H9 (cell line): ENCODE measurements around the gene AKR7A3. TPM values are rescaled to one million over a fixed set of nuclear protein-coding genes. Genes with fewer than 3 reads are reported as not detected.

Source experiments
- DNase-seq: peaks from one replicate; pipeline ENCODE4 v3.0.0-alpha.2; 2017
- H2AFZ ChIP-seq: one replicate; pipeline ENCODE4 v1.6.1; 2013; ENCODE audit warnings: mild to moderate bottlenecking, low read length, control low read depth, moderate library complexity
- H2AK5ac ChIP-seq: 2 replicates; pipeline ENCODE4 v1.6.1; 2013; ENCODE audit warnings: low read length, control low read depth, mixed read lengths; ENCODE audit not compliant: insufficient read length
- H2BK120ac ChIP-seq: one replicate; pipeline ENCODE4 v1.6.1; 2013; ENCODE audit warnings: low read depth, mild to moderate bottlenecking, low read length, control low read depth, inconsistent platforms; ENCODE audit not compliant: poor library complexity, severe bottlenecking
- H2BK12ac ChIP-seq: 2 replicates; pipeline ENCODE4 v1.6.1; 2013; ENCODE audit warnings: low read length, control low read depth, mixed read lengths, low read depth; ENCODE audit not compliant: insufficient read length
- H2BK15ac ChIP-seq: 2 replicates; pipeline ENCODE4 v1.6.1; 2013; ENCODE audit warnings: low read depth, low read length, control low read depth
- H2BK20ac ChIP-seq: one replicate; pipeline ENCODE4 v1.6.1; 2013; ENCODE audit warnings: low read depth, mild to moderate bottlenecking, low read length, control low read depth, inconsistent platforms; ENCODE audit not compliant: poor library complexity, severe bottlenecking
- H2BK5ac ChIP-seq: 2 replicates; pipeline ENCODE4 v1.6.1; 2013; ENCODE audit warnings: low read length, control low read depth, mixed read lengths; ENCODE audit not compliant: insufficient read length
- H3K14ac ChIP-seq: 2 replicates; pipeline ENCODE4 v1.6.1; 2013; ENCODE audit warnings: low read length, control low read depth; ENCODE audit not compliant: insufficient read depth
- H3K18ac ChIP-seq: 2 replicates; pipeline ENCODE4 v1.6.1; 2013; ENCODE audit warnings: low read depth, mild to moderate bottlenecking, mixed read lengths, low read length, control low read depth; ENCODE audit not compliant: insufficient read length
- H3K23ac ChIP-seq: 2 replicates; pipeline ENCODE4 v1.6.1; 2013; ENCODE audit warnings: low read length, control low read depth, mixed read lengths, low read depth; ENCODE audit not compliant: insufficient read length
- H3K23me2 ChIP-seq: 2 replicates; pipeline ENCODE4 v1.6.1; 2013; ENCODE audit warnings: low read depth, mild to moderate bottlenecking, mixed read lengths, low read length, control low read depth; ENCODE audit not compliant: insufficient read length, poor library complexity, severe bottlenecking
- H3K27ac ChIP-seq: 2 replicates; pipeline ENCODE4 v1.5.1; 2013; ENCODE audit warnings: low read length, control low read depth, mixed read lengths, low read depth; ENCODE audit not compliant: insufficient read length
- H3K27me3 ChIP-seq: 2 replicates; pipeline ENCODE4 v1.6.1; 2013; ENCODE audit warnings: low read length, control low read depth, inconsistent platforms; ENCODE audit not compliant: insufficient read depth
- H3K4ac ChIP-seq: 2 replicates; pipeline ENCODE4 v1.6.1; 2013; ENCODE audit warnings: low read depth, mild to moderate bottlenecking, control low read depth, inconsistent platforms, low read length, moderate library complexity
- H3K4me1 ChIP-seq: 2 replicates; pipeline ENCODE4 v1.6.1; 2013; ENCODE audit warnings: low read length, control low read depth, inconsistent platforms; ENCODE audit not compliant: insufficient read depth
- H3K4me2 ChIP-seq: 2 replicates; pipeline ENCODE4 v1.6.1; 2013; ENCODE audit warnings: low read length, control low read depth, mixed read lengths; ENCODE audit not compliant: insufficient read length, insufficient read depth
- H3K56ac ChIP-seq: 2 replicates; pipeline ENCODE4 v1.6.1; 2013; ENCODE audit warnings: low read depth, mild to moderate bottlenecking, mixed read lengths, low read length, control low read depth; ENCODE audit not compliant: insufficient read length
- H3K79me1 ChIP-seq: 2 replicates; pipeline ENCODE4 v1.6.1; 2013; ENCODE audit warnings: low read depth, mild to moderate bottlenecking, moderate library complexity, low read length, control low read depth, inconsistent platforms; ENCODE audit not compliant: insufficient read depth, poor library complexity, severe bottlenecking
- H3K79me2 ChIP-seq: 2 replicates; pipeline ENCODE4 v1.6.1; 2013; ENCODE audit warnings: low read length, control low read depth, inconsistent platforms; ENCODE audit not compliant: insufficient read depth
- H3K9ac ChIP-seq: 2 replicates; pipeline ENCODE4 v1.6.1; 2013; ENCODE audit warnings: low read length, control low read depth, mixed read lengths; ENCODE audit not compliant: insufficient read length; ENCODE audit errors: extremely low read depth
- H3K9me3 ChIP-seq: one replicate; pipeline ENCODE4 v1.6.1; 2013; ENCODE audit warnings: low read depth, low read length, inconsistent platforms; ENCODE audit not compliant: control insufficient read depth
- H3T11ph ChIP-seq: one replicate; pipeline ENCODE4 v1.6.1; 2013; ENCODE audit warnings: mild to moderate bottlenecking, low read length, control low read depth, inconsistent platforms
- H4K20me1 ChIP-seq: one replicate; pipeline ENCODE4 v1.6.1; 2013; ENCODE audit not compliant: control insufficient read depth, insufficient read length, insufficient read depth
- H4K5ac ChIP-seq: 2 replicates; pipeline ENCODE4 v1.6.1; 2013; ENCODE audit warnings: low read depth, mild to moderate bottlenecking, mixed read lengths, low read length, control low read depth; ENCODE audit not compliant: insufficient read length
- H4K8ac ChIP-seq: replicated peaks from 2 replicates; pipeline ENCODE4 v1.6.1; 2013; ENCODE audit warnings: low read length, control low read depth, mixed read lengths, low read depth; ENCODE audit not compliant: insufficient read length
- H4K91ac ChIP-seq: 2 replicates; pipeline ENCODE4 v1.6.1; 2013; ENCODE audit warnings: low read depth, mild to moderate bottlenecking, moderate library complexity, mixed read lengths, low read length, control low read depth; ENCODE audit not compliant: insufficient read length
- H3K27ac Mint-ChIP-seq, 3 experiments: 2 replicates in 2 of 3; 3 replicates in 1 of 3; pipeline ENCODE4 v1.8.0; 2020 to 2021; ENCODE audit warnings: mixed read lengths in 3 of 3, mild to moderate bottlenecking in 1 of 3, moderate library complexity in 1 of 3
- H3K27me3 Mint-ChIP-seq: 2 replicates; pipeline ENCODE4 v1.8.0; 2021; ENCODE audit warnings: low read depth, mild to moderate bottlenecking, moderate library complexity, mixed read lengths
- H3K36me3 Mint-ChIP-seq, 3 experiments: 2 replicates in 2 of 3; 3 replicates in 1 of 3; pipeline ENCODE4 v1.8.0; 2020 to 2021; ENCODE audit warnings: low read depth in 3 of 3, mixed read lengths in 3 of 3; ENCODE audit not compliant: insufficient read depth in 1 of 3
- H3K4me1 Mint-ChIP-seq, 2 experiments: 2 replicates each; pipeline ENCODE4 v1.8.0; 2020; ENCODE audit warnings: mixed read lengths in 2 of 2
- H3K4me3 Mint-ChIP-seq, 2 experiments: 2 replicates in 1 of 2; 3 replicates in 1 of 2; pipeline ENCODE4 v1.8.0; 2020 to 2021; ENCODE audit warnings: mild to moderate bottlenecking in 2 of 2, mixed read lengths in 2 of 2, moderate library complexity in 1 of 2
- H3K9me3 Mint-ChIP-seq, 2 experiments: 2 replicates in 1 of 2; 3 replicates in 1 of 2; pipeline ENCODE4 v1.8.0; 2020; ENCODE audit warnings: mild to moderate bottlenecking in 2 of 2, mixed read lengths in 2 of 2, moderate library complexity in 1 of 2
- WGBS: extraction: QIAGEN DNeasy Blood & Tissue Kit; methylation state at CpG from one replicate; pipeline ENCODE4 v1.1.7; 2013; ENCODE audit warnings: missing lambda C conversion rate, low lambda C conversion rate, mixed read lengths; ENCODE audit not compliant: insufficient read length; ENCODE audit errors: extremely low coverage; 5-methylcytosine and 5-hydroxymethylcytosine counted together
- total RNA-seq: library from RNA; stranded (reverse); gene quantifications from 2 replicates; pipeline ENCODE4 v1.2.1, GENCODE V29; 2021
- TF ChIP-seq, protein P1 (sequence below): fragments of 200-600 bp; sonication (generic); conservative IDR thresholded peaks from 3 replicates; pipeline ENCODE4 v1.8.0; 2021; ENCODE audit warnings: antibody characterized with exemption, mild to moderate bottlenecking

AKR7A3 gene
- total RNA-seq, 1 experiment from 2014 or later: 0.74 TPM

DNA sequence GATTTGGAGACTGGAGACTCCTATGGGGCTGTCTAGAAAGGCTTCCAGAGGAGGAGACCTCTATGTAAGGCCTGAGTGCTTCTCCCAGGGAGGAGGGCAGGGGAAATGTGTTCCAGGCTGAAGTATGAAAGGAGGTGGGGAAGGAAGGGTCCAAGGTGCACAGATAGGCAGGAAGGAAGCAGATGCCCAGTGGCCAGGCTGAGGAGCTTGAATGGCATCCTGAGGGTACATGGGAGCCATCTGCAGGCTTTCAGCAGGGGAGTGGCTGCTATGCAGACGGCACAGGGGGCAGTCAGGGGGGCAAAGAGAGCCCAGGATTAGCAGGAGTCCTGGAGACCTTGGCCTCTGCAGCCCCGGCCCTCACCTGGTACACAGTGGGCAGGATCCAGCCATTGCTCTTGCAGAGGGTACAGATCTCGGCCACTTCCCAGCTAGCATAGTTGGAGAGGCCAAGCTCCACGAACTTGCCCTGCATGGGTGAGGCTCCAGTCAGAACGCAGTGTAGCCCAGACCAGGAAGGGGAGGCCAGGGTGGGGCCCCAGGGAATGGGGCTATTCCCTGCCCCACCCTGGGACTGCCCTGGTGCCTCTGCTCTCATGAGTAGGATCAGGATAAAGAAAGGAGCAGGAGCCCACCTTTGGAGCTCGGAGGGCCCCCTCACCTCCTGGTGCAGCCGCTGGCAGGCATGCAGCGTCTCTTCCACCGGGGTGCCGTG, 19.4 kb upstream of the AKR7A3 start:
- H3K36me3 Mint-ChIP-seq: peaks cover 27 to 59% (median 52%) of the 10 kb centered on the region in 3 experiments
- no peaks in the 10 kb centered on the region for H4K20me1 ChIP-seq
- no peak overlapping the region for H3K14ac ChIP-seq
- no peak for DNase-seq
- H2AFZ ChIP-seq: no peak overlapping the region
- H3K56ac ChIP-seq: no peak overlapping the region
- no peak overlapping the region for H2BK15ac ChIP-seq
- no peak overlapping the region for H3K4me2 ChIP-seq
- H2BK120ac ChIP-seq: no peak overlapping the region
- no peaks in the 10 kb centered on the region for H3K9me3 Mint-ChIP-seq
- H2AK5ac ChIP-seq: no peak overlapping the region
- H3K9me3 ChIP-seq: no peaks in the 10 kb centered on the region
- no peak overlapping the region for H4K91ac ChIP-seq
- no CpG with 5 or more reads among the region's 10 CpGs for whole genome bisulfite sequencing
- no peaks in the 10 kb centered on the region; the same call in 1 of the 2 replicates for H3K27me3 Mint-ChIP-seq
- H3K79me2 ChIP-seq: no peaks in the 10 kb centered on the region
- no peak overlapping the region for H3K4ac ChIP-seq
- H4K8ac ChIP-seq: no peak overlapping the region
- peaks cover 11 to 12% of the 10 kb centered on the region in 2 experiments for H3K4me1 Mint-ChIP-seq
- no peak overlapping the region for H3K23ac ChIP-seq
- H3K18ac ChIP-seq: no peak overlapping the region
- H3K4me1 ChIP-seq: no peaks in the 10 kb centered on the region
- H2BK5ac ChIP-seq: no peak overlapping the region
- no peak overlapping the region for H4K5ac ChIP-seq
- H3K27me3 ChIP-seq: no peaks in the 10 kb centered on the region
- no peak overlapping the region for H3K4me3 Mint-ChIP-seq
- no peak overlapping the region for H3K27ac Mint-ChIP-seq
- no peak overlapping the region for H3K9ac ChIP-seq
- H3K27ac ChIP-seq: no peak overlapping the region
- H3T11ph ChIP-seq: no peak overlapping the region
- no peaks in the 10 kb centered on the region for H3K79me1 ChIP-seq
- peaks cover 13% of the 10 kb centered on the region for H3K23me2 ChIP-seq
- TF ChIP-seq, protein P1, sequence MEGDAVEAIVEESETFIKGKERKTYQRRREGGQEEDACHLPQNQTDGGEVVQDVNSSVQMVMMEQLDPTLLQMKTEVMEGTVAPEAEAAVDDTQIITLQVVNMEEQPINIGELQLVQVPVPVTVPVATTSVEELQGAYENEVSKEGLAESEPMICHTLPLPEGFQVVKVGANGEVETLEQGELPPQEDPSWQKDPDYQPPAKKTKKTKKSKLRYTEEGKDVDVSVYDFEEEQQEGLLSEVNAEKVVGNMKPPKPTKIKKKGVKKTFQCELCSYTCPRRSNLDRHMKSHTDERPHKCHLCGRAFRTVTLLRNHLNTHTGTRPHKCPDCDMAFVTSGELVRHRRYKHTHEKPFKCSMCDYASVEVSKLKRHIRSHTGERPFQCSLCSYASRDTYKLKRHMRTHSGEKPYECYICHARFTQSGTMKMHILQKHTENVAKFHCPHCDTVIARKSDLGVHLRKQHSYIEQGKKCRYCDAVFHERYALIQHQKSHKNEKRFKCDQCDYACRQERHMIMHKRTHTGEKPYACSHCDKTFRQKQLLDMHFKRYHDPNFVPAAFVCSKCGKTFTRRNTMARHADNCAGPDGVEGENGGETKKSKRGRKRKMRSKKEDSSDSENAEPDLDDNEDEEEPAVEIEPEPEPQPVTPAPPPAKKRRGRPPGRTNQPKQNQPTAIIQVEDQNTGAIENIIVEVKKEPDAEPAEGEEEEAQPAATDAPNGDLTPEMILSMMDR: no peak
- H2BK12ac ChIP-seq: no peak overlapping the region
- H2BK20ac ChIP-seq: no peak overlapping the region
